OCI-LY7 (cell line): ENCODE data around the gene TM9SF2. TPM values are rescaled to one million over a fixed set of nuclear protein-coding genes. Genes with fewer than 3 reads are reported as not detected.
"Not testable (repeated sequence)": the region's sequence is repeated elsewhere in the genome, so short reads cannot be mapped to it uniquely, and the experiment has no call there.

ENCODE experiments used
- BruUV-seq: library from RNA; stranded (reverse); fragments of 400-500 nt; replicated peaks from 2 replicates; lab custom pipeline; 2021; lab: Mats Ljungman, UMichigan
- CTCF ChIA-PET: fragments of 300-600 bp; sonication (Branson Sonifier 250); formaldehyde crosslinking; loops from one replicate; lab custom pipeline; 2022; ENCODE audit warnings: antibody characterized with exemption; ENCODE audit not compliant: unreplicated experiment; lab: Charles Lee
- POLR2A ChIA-PET: fragments of 300-600 bp; sonication (Branson Sonifier 250); formaldehyde crosslinking; loops from one replicate; lab custom pipeline; 2022; ENCODE audit warnings: antibody characterized with exemption; lab: Charles Lee
- DNase-seq: peaks from one replicate; pipeline ENCODE4 v3.0.0-alpha.2; 2015; ENCODE audit warnings: low spot score
- H2AFZ ChIP-seq: fragments of 200-600 bp; sonication (generic), shearing (Covaris generic); 2 replicates; pipeline ENCODE4 v1.6.1; 2014; ENCODE audit warnings: mild to moderate bottlenecking, antibody characterized with exemption, low read length, moderate library complexity
- H3K27ac ChIP-seq: fragments of 200-600 bp; sonication (generic); 2 replicates; pipeline ENCODE4 v1.5.1; 2014; ENCODE audit warnings: mixed run types, low read depth, mild to moderate bottlenecking, moderate library complexity, low read length, inconsistent platforms; ENCODE audit not compliant: poor library complexity, severe bottlenecking
- H3K36me3 ChIP-seq: fragments of 200-600 bp; sonication (generic); 2 replicates; pipeline ENCODE4 v1.6.1; 2014; ENCODE audit warnings: mild to moderate bottlenecking, antibody characterized with exemption, low read length, moderate library complexity, mixed read lengths; ENCODE audit not compliant: insufficient read depth
- H3K4me1 ChIP-seq: fragments of 200-600 bp; sonication (generic); 2 replicates; pipeline ENCODE4 v1.5.1; 2014; ENCODE audit warnings: mild to moderate bottlenecking, low read length; ENCODE audit not compliant: insufficient read depth, poor library complexity, severe bottlenecking
- H3K4me2 ChIP-seq: fragments of 200-600 bp; sonication (generic); 2 replicates; pipeline ENCODE4 v1.6.1; 2014; ENCODE audit warnings: mild to moderate bottlenecking, low read length
- H3K4me3 ChIP-seq: fragments of 200-600 bp; sonication (generic); 2 replicates; pipeline ENCODE4 v1.5.1; 2014; ENCODE audit warnings: mild to moderate bottlenecking, low read depth, low read length; ENCODE audit not compliant: poor library complexity, severe bottlenecking
- H3K79me2 ChIP-seq: fragments of 200-600 bp; sonication (generic); 2 replicates; pipeline ENCODE4 v1.6.1; 2016; ENCODE audit warnings: low read depth, mild to moderate bottlenecking, low read length, moderate library complexity, mixed read lengths; ENCODE audit not compliant: insufficient read depth
- H3K9me2 ChIP-seq: fragments of 200-600 bp; sonication (generic); 2 replicates; pipeline ENCODE4 v1.6.1; 2016; ENCODE audit warnings: mild to moderate bottlenecking, low read length, mixed read lengths; ENCODE audit not compliant: insufficient read depth
- H3K9me3 ChIP-seq: fragments of 200-600 bp; sonication (generic); 2 replicates; pipeline ENCODE4 v1.6.1; 2014; ENCODE audit warnings: mild to moderate bottlenecking, mixed run types, low read length, mixed read lengths
- H4K20me1 ChIP-seq: fragments of 200-600 bp; sonication (generic); 2 replicates; pipeline ENCODE4 v1.6.1; 2014; ENCODE audit warnings: mild to moderate bottlenecking, antibody characterized with exemption, low read length, moderate library complexity, mixed read lengths; ENCODE audit not compliant: insufficient read depth
- EZH2phosphoT487 ChIP-seq: fragments of 200-600 bp; sonication (generic); IDR thresholded peaks from 2 replicates; pipeline ENCODE4 v1.6.1; 2018; ENCODE audit warnings: low read depth, borderline replicate concordance, mild to moderate bottlenecking, mixed run types, antibody characterized with exemption, low read length, moderate library complexity, mixed read lengths
- intact Hi-C: fragments of 100-400 bp; cut with micrococcal nuclease; formaldehyde crosslinking; loops from one replicate; pipeline ENCODE4 v1.10.0; 2022; ENCODE audit not compliant: unreplicated experiment
- total RNA-seq, 2 experiments: library from RNA; depleted of rRNA in 1 of 2; stranded (reverse); fragments of >200 nt in 1 of 2; shearing (Covaris generic) in 1 of 2; gene quantifications; 2 replicates each; pipeline ENCODE4 v1.2.3, GENCODE V29; 2014 to 2022
- TF ChIP-seq, protein P1 (sequence below): fragments of 200-600 bp; sonication (generic); conservative IDR thresholded peaks from 2 replicates; pipeline ENCODE4 v1.5.1; 2014; ENCODE audit warnings: mild to moderate bottlenecking, antibody characterized with exemption, low read length, moderate library complexity, mixed read lengths

The TM9SF2 gene
- total RNA-seq, 2 experiments from 2014 or later = 17.8 to 27.3 TPM

DNA sequence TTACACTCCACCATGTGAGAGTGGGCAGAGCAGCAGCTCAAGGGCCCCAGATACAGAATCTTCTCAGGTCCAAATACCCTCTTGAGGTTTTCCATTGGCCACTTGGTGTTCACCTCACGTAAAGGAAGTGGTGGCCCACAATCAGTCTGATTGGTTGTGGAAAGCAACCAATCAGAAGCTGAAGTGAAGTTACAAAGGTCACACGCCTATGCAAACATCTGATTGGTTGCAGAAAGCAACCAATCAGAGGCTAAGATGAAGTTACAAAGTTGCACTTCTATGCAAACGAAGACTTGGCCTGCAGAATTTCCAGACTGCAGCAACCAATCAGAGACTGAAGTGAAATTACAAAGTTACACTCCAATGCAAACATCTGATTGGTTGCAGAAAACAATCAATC is 14.3 kb upstream of the TM9SF2 start:
- no TSS peak for BruUV-seq
- H3K4me2 ChIP-seq = no peak overlapping the region
- DNase-seq = no peak
- no peaks in the 10 kb centered on the region for H3K4me1 ChIP-seq
- H3K27ac ChIP-seq = no peak overlapping the region
- intact Hi-C loops = no loop called here
- H3K79me2 ChIP-seq = no peaks in the 10 kb centered on the region
- no peaks in the 10 kb centered on the region for H3K9me2 ChIP-seq
- H3K36me3 ChIP-seq = no peaks in the 10 kb centered on the region
- TF ChIP-seq EZH2phosphoT487 = no peak
- TF ChIP-seq, protein P1, sequence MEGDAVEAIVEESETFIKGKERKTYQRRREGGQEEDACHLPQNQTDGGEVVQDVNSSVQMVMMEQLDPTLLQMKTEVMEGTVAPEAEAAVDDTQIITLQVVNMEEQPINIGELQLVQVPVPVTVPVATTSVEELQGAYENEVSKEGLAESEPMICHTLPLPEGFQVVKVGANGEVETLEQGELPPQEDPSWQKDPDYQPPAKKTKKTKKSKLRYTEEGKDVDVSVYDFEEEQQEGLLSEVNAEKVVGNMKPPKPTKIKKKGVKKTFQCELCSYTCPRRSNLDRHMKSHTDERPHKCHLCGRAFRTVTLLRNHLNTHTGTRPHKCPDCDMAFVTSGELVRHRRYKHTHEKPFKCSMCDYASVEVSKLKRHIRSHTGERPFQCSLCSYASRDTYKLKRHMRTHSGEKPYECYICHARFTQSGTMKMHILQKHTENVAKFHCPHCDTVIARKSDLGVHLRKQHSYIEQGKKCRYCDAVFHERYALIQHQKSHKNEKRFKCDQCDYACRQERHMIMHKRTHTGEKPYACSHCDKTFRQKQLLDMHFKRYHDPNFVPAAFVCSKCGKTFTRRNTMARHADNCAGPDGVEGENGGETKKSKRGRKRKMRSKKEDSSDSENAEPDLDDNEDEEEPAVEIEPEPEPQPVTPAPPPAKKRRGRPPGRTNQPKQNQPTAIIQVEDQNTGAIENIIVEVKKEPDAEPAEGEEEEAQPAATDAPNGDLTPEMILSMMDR = no peak
- CTCF ChIA-PET = no interaction called here
- H4K20me1 ChIP-seq = no peaks in the 10 kb centered on the region
- POLR2A ChIA-PET = no interaction called here
- H3K4me3 ChIP-seq = no peak overlapping the region
- H3K9me3 ChIP-seq = no peaks in the 10 kb centered on the region
- H2AFZ ChIP-seq = no peak overlapping the region

DNA sequence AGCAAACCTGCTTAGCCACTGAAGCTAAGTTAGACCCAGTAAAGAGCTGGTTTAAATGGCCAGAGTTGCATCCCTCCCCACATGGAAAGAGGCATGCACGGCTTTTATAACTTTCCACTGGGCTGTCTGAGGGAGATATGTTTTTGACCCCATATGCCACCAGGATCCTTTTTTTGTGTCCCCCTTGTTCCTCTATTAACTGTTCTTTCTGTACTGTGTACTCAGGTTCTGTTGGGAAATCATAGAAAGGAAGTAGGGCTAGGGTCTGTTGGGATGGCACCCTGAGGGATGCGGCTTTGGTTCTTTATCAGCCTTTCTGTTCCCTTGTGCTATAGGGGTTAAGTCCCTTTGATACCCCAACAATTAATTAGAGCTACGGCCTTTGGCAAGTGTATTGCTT is 12.2 kb upstream of the TM9SF2 start:
- no peak overlapping the region for H3K4me2 ChIP-seq
- intact Hi-C loops = no loop called here
- ChIA-PET POLR2A (no interaction called here), CTCF (no interaction called here)
- no peaks in the 10 kb centered on the region for H4K20me1 ChIP-seq
- no TSS peak for BruUV-seq
- H3K4me3 ChIP-seq = no peak overlapping the region
- H3K79me2 ChIP-seq = no peaks in the 10 kb centered on the region
- H3K9me2 ChIP-seq = no peaks in the 10 kb centered on the region
- no peaks in the 10 kb centered on the region for H3K36me3 ChIP-seq
- no peaks in the 10 kb centered on the region for H3K9me3 ChIP-seq
- no peak for DNase-seq
- no peak overlapping the region for H3K27ac ChIP-seq
- H3K4me1 ChIP-seq = no peaks in the 10 kb centered on the region
- no peak overlapping the region for H2AFZ ChIP-seq
- TF ChIP-seq EZH2phosphoT487 = no peak
- TF ChIP-seq, protein P1 = no peak

DNA sequence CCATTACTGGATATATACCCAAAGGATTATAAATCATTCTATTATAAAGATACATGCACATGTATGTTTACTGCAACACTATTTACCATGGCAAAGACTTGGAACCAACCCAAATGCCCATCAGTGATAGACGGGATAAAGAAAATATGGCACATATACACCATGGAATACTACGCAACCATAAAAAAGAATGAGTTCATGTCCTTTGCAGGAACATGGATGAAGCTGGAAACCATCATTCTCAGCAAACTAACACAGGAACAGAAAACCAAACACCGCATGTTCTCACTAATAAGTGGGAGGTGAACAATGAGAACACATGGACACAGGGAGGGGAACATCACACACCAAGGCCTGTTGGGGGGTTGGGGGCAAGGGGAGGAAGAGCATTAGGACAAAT is 9.5 kb upstream of the TM9SF2 start:
- CTCF ChIA-PET, H3K4me2 ChIP-seq, H4K20me1 ChIP-seq, BruUV-seq, H2AFZ ChIP-seq, DNase-seq, intact Hi-C loops, H3K4me1 ChIP-seq, H3K9me2 ChIP-seq, POLR2A ChIA-PET, H3K36me3 ChIP-seq, H3K27ac ChIP-seq, H3K79me2 ChIP-seq, H3K4me3 ChIP-seq, H3K9me3 ChIP-seq: not testable (repeated sequence)
